HUDEP-2 (cell line): Measurements from ENCODE around the gene SPEN.

Experiments used
- DNase-seq, 76 experiments: peaks; one replicate each; lab custom pipeline; 2025; ENCODE audit not compliant: unreplicated experiment in 76 of 76; lab: John Stamatoyannopoulos, UW

The SPEN gene

DNA sequence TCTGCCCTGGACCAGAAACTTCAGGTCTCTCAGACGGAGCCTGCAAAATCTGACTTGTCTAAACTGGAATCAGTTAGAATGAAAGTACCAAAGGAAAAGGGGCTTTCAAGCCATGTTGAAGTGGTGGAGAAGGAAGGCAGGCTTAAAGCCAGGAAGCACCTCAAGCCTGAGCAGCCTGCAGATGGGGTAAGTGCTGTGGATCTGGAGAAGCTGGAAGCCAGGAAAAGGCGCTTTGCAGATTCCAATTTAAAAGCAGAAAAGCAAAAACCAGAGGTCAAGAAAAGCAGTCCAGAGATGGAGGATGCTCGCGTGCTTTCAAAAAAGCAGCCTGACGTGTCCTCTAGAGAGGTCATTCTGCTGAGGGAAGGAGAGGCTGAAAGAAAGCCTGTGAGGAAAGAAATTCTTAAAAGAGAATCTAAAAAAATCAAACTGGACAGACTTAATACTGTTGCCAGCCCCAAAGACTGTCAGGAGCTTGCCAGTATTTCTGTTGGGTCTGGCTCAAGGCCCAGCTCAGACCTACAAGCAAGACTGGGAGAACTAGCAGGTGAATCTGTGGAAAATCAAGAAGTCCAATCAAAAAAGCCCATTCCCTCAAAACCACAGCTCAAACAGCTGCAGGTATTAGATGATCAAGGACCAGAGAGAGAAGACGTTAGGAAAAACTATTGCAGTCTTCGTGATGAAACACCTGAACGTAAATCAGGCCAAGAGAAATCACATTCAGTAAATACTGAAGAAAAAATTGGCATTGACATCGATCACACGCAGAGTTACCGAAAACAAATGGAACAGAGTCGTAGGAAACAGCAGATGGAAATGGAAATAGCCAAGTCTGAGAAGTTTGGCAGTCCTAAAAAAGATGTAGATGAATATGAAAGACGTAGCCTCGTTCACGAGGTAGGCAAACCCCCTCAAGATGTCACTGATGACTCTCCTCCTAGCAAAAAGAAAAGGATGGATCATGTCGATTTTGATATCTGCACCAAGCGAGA is 81.8 kb downstream of the SPEN start:
- DNase-seq, result no peak

DNA sequence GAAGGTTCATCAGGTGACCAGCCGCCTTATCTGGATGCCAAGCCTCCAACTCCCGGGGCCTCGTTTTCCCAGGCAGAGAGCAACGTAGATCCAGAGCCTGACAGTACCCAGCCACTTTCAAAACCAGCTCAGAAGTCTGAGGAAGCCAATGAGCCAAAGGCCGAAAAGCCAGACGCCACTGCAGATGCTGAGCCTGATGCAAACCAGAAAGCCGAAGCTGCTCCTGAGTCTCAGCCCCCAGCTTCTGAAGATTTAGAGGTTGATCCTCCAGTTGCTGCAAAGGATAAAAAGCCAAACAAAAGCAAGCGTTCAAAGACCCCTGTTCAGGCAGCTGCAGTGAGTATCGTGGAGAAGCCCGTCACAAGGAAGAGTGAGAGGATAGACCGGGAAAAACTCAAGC is 83.9 kb downstream of the SPEN start:
- DNase-seq, result no peak

DNA sequence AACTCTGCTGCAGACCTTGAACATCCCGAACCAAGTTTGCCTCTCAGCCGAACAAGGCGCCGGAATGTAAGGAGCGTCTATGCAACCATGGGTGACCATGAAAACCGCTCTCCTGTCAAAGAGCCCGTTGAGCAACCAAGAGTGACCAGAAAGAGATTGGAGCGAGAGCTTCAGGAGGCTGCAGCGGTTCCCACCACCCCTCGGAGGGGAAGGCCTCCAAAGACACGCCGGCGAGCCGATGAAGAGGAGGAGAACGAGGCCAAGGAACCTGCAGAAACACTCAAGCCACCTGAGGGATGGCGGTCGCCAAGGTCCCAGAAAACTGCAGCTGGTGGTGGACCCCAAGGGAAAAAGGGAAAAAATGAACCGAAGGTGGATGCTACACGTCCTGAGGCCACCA is 84.4 kb downstream of the SPEN start:
- no peak for DNase-seq

DNA sequence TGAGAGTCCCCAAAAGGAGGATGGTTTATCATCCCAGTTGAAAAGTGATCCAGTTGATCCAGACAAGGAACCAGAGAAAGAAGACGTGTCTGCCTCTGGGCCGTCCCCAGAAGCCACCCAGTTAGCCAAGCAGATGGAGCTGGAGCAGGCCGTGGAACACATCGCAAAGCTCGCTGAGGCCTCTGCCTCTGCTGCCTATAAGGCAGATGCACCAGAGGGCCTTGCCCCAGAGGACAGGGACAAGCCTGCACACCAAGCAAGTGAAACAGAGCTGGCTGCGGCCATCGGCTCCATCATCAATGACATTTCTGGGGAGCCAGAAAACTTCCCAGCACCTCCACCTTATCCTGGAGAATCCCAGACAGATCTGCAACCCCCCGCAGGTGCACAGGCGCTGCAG is 85.1 kb downstream of the SPEN start:
- no peak for DNase-seq

DNA sequence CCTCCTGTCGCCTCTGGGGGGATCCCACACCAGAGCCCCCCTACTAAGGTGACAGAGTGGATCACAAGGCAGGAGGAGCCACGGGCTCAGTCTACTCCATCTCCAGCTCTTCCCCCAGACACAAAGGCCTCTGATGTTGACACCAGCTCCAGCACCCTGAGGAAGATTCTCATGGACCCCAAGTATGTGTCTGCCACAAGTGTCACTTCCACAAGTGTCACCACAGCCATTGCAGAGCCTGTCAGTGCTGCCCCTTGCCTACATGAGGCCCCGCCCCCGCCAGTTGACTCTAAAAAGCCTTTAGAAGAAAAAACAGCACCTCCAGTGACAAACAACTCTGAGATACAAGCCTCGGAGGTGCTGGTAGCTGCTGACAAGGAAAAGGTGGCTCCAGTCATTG is 86.2 kb downstream of the SPEN start:
- DNase-seq, result no peak

DNA sequence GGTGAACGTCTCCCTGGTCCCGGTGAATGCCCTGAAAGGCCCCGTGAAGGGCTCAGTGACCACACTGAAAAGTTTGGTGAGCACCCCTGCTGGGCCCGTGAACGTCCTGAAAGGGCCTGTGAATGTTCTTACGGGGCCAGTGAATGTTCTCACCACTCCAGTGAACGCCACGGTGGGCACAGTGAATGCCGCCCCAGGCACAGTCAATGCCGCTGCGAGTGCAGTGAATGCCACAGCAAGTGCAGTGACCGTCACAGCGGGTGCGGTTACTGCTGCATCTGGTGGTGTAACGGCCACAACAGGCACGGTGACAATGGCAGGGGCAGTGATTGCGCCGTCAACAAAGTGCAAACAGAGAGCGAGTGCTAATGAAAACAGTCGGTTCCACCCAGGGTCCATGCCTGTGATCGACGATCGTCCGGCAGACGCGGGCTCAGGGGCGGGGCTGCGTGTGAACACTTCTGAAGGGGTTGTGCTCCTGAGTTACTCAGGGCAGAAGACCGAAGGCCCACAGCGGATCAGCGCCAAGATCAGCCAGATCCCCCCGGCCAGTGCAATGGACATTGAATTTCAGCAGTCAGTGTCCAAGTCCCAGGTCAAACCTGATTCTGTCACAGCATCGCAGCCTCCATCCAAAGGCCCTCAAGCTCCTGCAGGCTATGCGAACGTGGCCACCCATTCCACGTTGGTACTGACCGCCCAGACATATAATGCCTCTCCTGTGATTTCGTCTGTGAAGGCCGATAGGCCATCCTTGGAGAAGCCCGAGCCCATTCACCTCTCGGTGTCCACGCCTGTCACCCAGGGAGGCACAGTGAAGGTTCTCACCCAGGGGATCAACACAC is 86.9 kb downstream of the SPEN start:
- DNase-seq, result no peak

DNA sequence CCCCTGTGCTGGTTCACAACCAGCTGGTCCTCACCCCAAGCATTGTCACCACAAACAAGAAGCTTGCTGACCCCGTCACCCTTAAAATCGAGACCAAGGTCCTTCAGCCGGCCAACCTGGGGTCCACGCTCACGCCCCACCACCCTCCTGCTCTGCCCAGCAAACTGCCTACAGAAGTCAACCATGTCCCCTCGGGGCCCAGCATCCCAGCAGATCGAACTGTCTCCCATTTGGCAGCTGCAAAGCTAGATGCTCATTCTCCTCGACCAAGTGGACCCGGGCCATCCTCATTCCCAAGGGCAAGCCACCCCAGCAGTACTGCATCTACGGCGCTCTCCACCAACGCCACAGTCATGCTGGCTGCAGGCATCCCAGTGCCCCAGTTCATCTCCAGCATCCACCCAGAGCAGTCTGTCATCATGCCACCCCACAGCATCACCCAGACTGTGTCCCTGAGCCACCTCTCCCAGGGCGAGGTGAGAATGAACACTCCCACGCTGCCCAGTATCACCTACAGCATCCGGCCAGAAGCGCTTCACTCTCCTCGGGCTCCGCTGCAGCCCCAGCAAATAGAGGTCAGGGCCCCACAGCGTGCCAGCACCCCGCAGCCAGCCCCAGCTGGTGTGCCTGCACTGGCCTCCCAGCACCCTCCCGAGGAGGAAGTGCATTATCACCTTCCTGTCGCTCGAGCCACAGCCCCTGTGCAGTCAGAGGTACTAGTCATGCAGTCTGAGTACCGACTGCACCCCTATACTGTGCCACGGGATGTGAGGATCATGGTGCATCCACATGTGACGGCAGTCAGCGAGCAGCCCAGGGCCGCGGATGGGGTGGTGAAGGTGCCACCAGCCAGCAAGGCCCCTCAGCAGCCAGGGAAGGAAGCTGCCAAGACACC is 87.8 kb downstream of the SPEN start:
- DNase-seq, result no peak

- DNase-seq, result no peak
These were observed 88.5 kb downstream of the SPEN start for GRCh38 chr1:15936025-15936424.

- DNase-seq, result no peak
These were observed 89.6 kb downstream of the SPEN start for GRCh38 chr1:15937146-15937545.

- no peak for DNase-seq
These were observed 90.2 kb downstream of the SPEN start for GRCh38 chr1:15937706-15938168.

- no peak for DNase-seq
These were observed 91.2 kb downstream of the SPEN start for GRCh38 chr1:15938628-15939161.

DNA sequence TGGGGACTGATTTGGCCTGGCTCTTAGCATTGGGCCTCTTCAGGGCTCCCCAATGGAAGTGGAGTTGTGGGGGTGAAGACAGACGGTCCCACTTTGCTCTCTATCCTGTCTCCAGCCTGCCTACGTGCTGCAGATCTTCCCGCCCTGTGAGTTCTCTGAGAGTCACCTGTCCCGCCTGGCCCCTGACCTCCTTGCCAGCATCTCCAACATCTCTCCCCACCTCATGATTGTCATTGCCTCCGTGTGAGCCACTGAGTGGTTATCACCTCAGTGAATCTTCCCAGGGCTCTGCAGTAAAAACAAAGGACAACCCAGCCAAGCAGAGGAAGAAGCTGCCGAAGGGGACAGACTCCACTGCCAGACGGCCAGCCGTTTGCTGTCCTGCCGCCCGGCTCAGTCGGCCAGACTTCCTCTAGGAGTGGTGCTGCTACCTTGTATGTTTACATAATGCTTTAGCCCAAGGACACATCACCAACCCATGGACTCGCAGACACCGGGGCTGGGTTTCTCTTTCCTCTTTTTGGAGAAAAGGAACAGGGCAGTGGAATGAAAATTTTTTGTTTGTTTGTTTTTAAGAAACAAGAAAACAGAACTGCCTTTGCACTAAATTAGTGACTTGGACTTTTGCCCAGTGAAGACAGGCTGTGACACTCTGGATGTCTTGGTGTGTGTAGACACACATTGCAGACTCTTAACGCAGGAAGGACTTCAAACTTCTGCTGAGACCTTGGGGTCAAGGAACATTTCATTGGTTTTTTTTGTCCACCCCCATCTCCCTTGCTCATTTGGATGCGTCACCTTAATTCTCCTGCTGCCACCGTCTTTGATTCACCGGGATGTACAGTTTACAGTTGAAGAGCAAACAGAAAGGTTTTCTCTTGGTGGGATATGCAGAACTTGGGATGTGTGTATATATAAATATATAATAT is 91.9 kb downstream of the SPEN start:
- DNase-seq, result no peak

- no peak for DNase-seq
These were observed 92.9 kb downstream of the SPEN start for GRCh38 chr1:15940110-15941043.

DNA sequence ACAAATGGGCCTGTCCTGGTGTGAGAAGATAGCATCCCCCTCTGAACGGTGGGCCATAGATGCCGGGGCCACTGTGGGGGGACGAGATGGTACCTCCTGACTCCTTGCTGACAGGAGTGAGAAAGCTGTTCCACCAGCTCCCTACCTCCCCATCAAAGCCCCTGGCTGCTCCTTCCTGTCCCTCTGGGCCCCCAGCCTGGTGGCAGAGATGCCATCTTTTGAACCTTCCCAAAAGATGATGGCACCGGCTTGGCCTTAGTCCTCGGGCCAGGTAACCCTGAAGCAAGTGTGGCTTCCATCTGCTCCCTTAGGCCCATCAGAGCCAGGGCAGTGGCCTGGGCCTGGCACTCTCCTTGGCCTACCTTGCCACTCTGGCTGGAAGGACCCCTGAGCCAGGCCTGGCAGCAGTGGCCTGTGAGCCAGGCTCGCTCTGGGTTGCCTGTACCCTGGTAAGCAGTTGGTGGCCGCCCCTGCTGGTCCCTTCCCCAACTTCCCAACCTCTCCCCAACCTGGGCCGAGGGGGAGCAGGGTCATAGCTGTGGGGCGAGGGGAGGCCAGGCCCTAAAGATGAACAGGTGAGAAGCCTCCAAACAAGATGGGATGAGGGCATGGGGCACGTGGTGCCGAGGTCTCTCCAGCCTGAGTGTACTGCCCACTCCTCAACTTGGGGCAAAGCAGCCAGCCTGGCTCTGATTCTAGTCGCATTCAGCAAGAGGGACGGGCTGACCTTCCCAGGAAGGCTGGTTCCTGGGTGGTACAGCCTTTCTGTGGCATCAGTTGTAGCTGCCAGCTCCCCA is 93.7 kb downstream of the SPEN start:
- no peak for DNase-seq

DNA sequence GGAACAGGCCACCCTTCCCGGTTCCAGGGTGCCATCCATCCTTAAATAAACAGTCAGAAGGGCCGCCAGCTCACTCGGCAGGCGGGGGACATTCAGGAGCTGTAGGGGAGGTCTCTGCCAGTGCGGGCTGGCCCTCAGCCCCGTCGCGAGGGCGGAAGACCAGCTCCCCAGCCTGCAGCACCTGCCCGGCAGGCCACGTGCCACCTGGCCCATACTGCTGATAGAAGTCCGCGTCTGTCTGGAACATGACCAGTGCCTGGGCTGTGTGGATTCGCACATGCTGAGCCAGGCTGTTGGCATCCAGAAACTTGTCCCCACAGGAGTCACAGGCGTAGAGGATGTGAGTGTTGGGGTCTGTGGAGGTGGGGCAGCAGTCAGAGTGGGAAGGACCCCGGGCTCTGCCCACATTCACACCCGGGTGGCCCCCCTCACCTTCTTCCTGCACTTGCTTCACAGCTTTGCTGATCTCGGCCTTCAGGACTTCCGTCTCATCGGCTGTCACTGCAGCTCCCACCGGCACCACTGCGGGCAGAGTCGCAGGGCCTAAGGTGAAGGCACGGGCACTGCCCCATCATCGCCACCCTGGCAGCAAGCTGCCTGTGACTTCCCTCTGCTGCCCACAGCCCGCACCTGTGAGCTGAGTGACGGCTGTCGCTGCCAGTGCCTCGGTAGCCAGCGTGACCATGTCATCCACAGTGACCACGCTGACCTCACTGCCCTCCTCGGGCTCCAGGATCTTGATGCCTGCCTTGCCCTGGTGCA is 94.6 kb downstream of the SPEN start:
- DNase-seq, result no peak

GRCh38 chr1:15942661-15943327 is 95.3 kb downstream of the SPEN start:
- DNase-seq, result no peak
